ENCODE measurements around the gene SCGB2B2.

DNA sequence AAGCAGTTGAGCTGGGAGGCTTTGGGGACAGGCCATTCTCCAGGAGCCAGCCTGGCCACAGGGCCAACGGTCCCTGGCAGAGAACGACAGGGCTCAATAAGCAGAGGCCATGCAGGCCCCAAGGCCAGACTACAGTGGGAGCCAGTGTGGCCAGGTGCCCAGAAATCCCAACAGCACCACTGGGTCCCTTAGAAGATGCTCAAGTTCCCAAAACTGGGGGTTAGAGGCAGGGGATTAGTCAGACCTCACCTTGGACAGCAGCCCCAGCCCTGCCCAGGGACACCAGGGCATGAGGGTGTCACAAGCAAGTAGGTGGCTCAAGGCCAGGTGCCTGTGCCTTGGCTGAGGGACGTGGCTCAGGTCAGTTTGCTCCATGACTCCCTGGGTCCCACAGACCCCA, 12.8 kb downstream of the SCGB2B2 start:
- TF ChIP-seq ZNF274 (IDR thresholded peaks at IDR 0.05; ENCODE audit: low read depth, low read length) (no peak), SUZ12 (IDR thresholded peaks at IDR 0.05; ENCODE audit: extremely low read depth, insufficient read depth, insufficient read length) (no peak)
